Right lobe of liver (tissue), 6 donors: ENCODE results near the gene LIMK2. TPM values are rescaled to one million over a fixed set of nuclear protein-coding genes. Genes with fewer than 3 reads are reported as not detected.

Source experiments
- ATAC-seq, 4 donors: fragments of 200-7000 bp; cut with Tn5 transposase; one replicate each; pipeline ENCODE4 v1.9.1; 2020; ENCODE audit warnings: mild to moderate bottlenecking in 4 of 4, moderate library complexity in 4 of 4
- DNase-seq, 3 donors: peaks; one replicate each; pipeline ENCODE4 v3.0.0-alpha.2; 2020
- H3K27ac ChIP-seq, 3 donors: fragments of 200-600 bp; one replicate each; pipeline ENCODE4 v1.8.0; 2022
- H3K27me3 ChIP-seq, 2 donors: fragments of 200-600 bp; one replicate each; pipeline ENCODE4 v1.8.0; 2022
- H3K36me3 ChIP-seq, 4 donors: fragments of 200-600 bp; sonication (generic) in 1 of 4; one replicate each; pipeline versions ENCODE4 v1.5.1 to v1.8.0; 2017 to 2022; ENCODE audit warnings: control low read depth in 1 of 4
- H3K4me1 ChIP-seq, 4 donors: fragments of 200-600 bp; sonication (generic) in 1 of 4; one replicate each; pipeline versions ENCODE4 v1.5.1 to v1.8.0; 2017 to 2022; ENCODE audit warnings: control low read depth in 1 of 4
- H3K4me3 ChIP-seq, 3 donors: fragments of 200-600 bp; one replicate each; pipeline ENCODE4 v1.8.0; 2022
- H3K9me3 ChIP-seq, 4 donors: fragments of 200-600 bp; sonication (generic) in 1 of 4; one replicate each; pipeline versions ENCODE4 v1.5.1 to v1.8.0; 2017 to 2022; ENCODE audit warnings: control low read depth in 1 of 4
- CTCF ChIP-seq, 4 donors: fragments of 200-600 bp in 3 of 4; fragments of 450-650 bp in 1 of 4; IDR thresholded peaks; one replicate each; pipeline versions ENCODE4 v1.5.1 to v1.8.0; 2016 to 2022; ENCODE audit warnings: antibody characterized with exemption in 4 of 4, mild to moderate bottlenecking in 2 of 4
- POLR2A ChIP-seq: fragments of 450-650 bp; IDR thresholded peaks from one replicate; pipeline ENCODE4 v1.6.1; 2017; ENCODE audit warnings: antibody characterized with exemption, mild to moderate bottlenecking
- WGBS: methylation state at CpG from one replicate; pipeline ENCODE4 v1.1.6; 2018; ENCODE audit warnings: low coverage, low lambda C conversion rate; ENCODE audit not compliant: insufficient coverage; ENCODE audit errors: missing lambda C conversion rate; 5-methylcytosine and 5-hydroxymethylcytosine counted together
- intact Hi-C, 2 donors: fragments of 100-400 bp; cut with DNase I; formaldehyde crosslinking; loops; one replicate each; pipeline versions ENCODE4 v1.11.2 to v1.14.1; 2022
- total RNA-seq, 6 experiments: library from RNA; depleted of rRNA in 2 of 6; stranded (reverse); fragments of >200 nt in 2 of 6; fragmentation: NEBNext Ultra II Directional in 3 of 6; extraction: Animal tissue kit (Norgen Biotek cat#: 25700) in 3 of 6; gene quantifications; one replicate each; pipeline versions ENCODE4 v1.1.0 to v1.2.4, GENCODE V29; 2016 to 2023
- donor health status: DM: no; HTN: yes; CAD: no.
- donor health status: DM: no; HTN: no; CAD: no.
- donor health status: DM: no; HTN: no; CAD: no.
- donor health status: DM: no; HTN: yes; CAD: no.
- donor health status: DM: no; HTN: yes; CAD: no.

Gene LIMK2
- total RNA-seq, 6 experiments from 2014 or later = 6.3 to 47.9 (median 19.6) TPM

GRCh38 chr22:31279821-31280505 is 67.9 kb downstream of the LIMK2 start:
- intact Hi-C loops = no loop called here
- no peaks in the 10 kb centered on the region for H3K9me3 ChIP-seq
- TF ChIP-seq POLR2A (no peak), CTCF (IDR thresholded peaks at IDR 0.05) (no peak)
- H3K36me3 ChIP-seq = peaks cover 1 to 13% (median 11%) of the 10 kb centered on the region in 4 donors
- ATAC-seq (peak in 1 of 4 donors; percentile 4), DNase-seq (peak in 1 of 3 donors; percentile 35)
- H3K4me3 ChIP-seq = no peak overlapping the region
- H3K27me3 ChIP-seq = no peaks in the 10 kb centered on the region
- no peak overlapping the region for H3K27ac ChIP-seq
- H3K4me1 ChIP-seq = peaks cover 0 to 15% (median 5%) of the 10 kb centered on the region in 4 donors

GRCh38 chr22:31281733-31282132 is 69.6 kb downstream of the LIMK2 start:
- Histone ChIP-seq H3K36me3 (peaks cover 0 to 7% (median 5%) of the 10 kb centered on the region in 4 donors), H3K4me3 (no peak overlapping the region), H3K9me3 (no peaks in the 10 kb centered on the region), H3K27me3 (no peaks in the 10 kb centered on the region), H3K27ac (no peak overlapping the region), H3K4me1 (peaks cover 0 to 15% (median 5%) of the 10 kb centered on the region in 4 donors)
- ATAC-seq = no peak
- TF ChIP-seq CTCF (IDR thresholded peaks at IDR 0.05) (no peak), POLR2A (no peak)
- DNase-seq = peak in 1 of 3 donors; percentile 34
- 10% methylated on average over 2 of the region's 4 CpGs for WGBS
- intact Hi-C loops = no loop called here

GRCh38 chr22:31282748-31283468 is 70.8 kb downstream of the LIMK2 start:
- Histone ChIP-seq H3K4me1 (peaks cover 0 to 15% (median 5%) of the 10 kb centered on the region in 4 donors), H3K27me3 (no peaks in the 10 kb centered on the region), H3K4me3 (no peak overlapping the region), H3K9me3 (no peaks in the 10 kb centered on the region), H3K27ac (no peak overlapping the region), H3K36me3 (peaks cover 0 to 3% (median 1%) of the 10 kb centered on the region in 4 donors)
- TF ChIP-seq CTCF (IDR thresholded peaks at IDR 0.05) = no peak
- no peak for TF ChIP-seq POLR2A
- DNase-seq = peak in 1 of 3 donors; percentile 32
- peak in 1 of 4 donors; percentile 4 for ATAC-seq
- intact Hi-C loops = no loop called here
- WGBS = 70% methylated on average over 3 of the region's 8 CpGs

GRCh38 chr22:31284281-31285155 is 72.4 kb downstream of the LIMK2 start:
- intact Hi-C loops = no loop called here
- Histone ChIP-seq H3K27me3 (no peaks in the 10 kb centered on the region), H3K4me3 (no peak overlapping the region), H3K9me3 (no peaks in the 10 kb centered on the region), H3K36me3 (peaks cover 0 to 10% (median 2%) of the 10 kb centered on the region in 4 donors), H3K4me1 (peaks cover 0 to 3% (median 0%) of the 10 kb centered on the region in 4 donors), H3K27ac (no peak overlapping the region)
- 42% methylated on average over 3 of the region's 3 CpGs for WGBS
- ATAC-seq = peak in 1 of 4 donors; percentile 5
- TF ChIP-seq POLR2A (no peak), CTCF (IDR thresholded peaks at IDR 0.05) (no peak)
- no peak for DNase-seq
